GM19328 (cell line): ENCODE data around the gene RHBG.
"Not testable (repeated sequence)": the region's sequence is repeated elsewhere in the genome, so short reads cannot be mapped to it uniquely, and the experiment has no call there.

Source experiments
- ATAC-seq: cut with Tn5 transposase; IDR thresholded peaks from one replicate; pipeline ENCODE4 v1.9.1; 2021; ENCODE audit warnings: mild to moderate bottlenecking, moderate library complexity; ENCODE audit not compliant: unreplicated experiment

The RHBG gene

DNA sequence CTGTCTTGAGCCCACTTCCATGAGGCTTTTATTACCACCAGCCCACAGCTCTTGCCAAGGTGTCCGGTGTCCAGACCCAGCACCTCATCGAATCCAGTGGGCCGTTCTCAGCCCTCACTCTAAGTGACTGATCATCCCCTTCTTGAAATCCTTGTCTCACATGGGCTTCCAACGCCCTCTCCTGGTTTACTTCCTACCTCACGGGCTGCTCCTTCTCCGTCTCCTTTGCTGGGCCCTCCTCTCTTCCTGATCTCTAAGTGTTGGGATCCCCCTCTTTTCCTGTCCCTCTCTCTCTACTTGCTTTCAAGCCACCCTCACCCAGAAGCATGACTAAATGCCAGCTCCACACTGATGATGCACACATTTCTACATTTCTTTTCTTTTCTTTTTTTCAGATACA, 9.0 kb upstream of the RHBG start:
- ATAC-seq: no peak

DNA sequence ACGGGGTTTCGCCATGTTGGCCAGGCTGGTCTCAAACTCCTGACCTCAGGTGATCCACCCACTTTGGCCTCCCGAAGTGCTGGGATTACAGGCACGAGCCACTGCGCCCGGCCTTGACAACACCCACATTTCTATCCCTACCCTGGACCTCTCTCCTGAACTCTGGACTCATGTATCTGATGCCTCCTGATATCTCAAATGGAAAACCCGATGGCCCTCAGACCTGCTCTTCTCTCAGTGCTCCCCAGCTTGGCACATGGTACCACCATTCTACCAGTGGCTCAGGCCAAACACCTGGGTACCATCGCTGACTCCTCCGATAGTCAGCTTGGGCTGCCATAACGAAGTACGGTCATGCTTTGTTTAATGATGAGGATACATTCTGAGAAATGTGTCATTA, 8.5 kb upstream of the RHBG start:
- ATAC-seq: no peak

DNA sequence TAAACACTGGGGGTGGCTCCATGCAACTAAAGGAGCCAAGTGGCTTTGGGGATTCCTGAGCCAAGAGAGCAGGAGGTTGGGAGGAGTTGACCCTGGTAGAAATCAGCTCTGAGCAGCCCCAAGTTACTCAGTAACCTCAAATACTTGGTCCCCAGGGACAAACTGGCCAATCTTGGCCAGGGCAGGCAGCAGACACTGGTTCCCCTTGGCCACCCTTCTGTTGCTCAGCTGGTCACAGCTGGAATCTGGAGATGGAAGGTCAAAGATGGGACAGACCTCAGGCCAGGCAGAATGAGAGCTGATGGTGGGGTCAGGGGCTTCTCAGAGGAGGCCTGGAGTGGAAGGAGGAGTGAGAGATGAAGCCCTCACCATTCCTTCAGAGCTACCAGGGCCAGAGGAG, 3.3 kb upstream of the RHBG start:
- ATAC-seq: no peak

DNA sequence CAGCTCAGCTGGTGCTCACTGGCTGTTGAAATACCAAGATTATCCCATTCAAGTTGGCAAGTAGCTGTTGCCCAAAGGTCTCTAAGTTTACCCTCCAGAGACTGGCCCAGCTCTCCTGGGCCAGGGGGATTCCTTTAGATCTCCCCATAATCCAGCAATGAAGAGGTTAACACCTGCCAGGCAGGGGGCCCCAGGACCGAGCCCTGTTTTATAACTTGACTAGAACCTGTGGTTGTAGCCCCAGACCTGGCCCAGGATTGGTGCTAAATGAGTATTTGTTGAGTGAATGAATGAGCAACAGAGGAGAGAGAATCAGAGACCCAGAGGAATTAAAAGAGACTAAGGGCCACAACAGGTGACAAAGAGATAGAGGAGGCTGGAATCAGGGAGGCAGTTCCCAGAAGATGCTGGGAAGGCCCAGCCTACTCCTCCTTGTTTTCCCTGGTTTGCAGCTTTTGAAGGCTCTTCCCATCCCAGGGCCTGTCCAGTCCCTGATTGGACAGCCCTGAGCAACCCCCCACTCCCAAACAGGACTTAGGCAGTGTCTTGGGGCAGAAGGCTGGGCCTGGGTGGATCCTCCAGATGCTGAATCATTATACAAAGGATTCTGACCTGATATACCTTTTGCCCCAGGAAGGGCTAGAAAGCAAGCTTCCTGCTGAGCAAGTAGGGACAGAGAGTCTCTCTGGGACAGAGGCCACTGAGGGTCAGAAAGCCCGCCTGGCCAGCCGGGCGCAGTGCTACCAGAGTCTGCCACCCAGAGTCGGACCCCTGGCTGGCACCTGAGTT, 2.4 kb upstream of the RHBG start:
- no peak for ATAC-seq

DNA sequence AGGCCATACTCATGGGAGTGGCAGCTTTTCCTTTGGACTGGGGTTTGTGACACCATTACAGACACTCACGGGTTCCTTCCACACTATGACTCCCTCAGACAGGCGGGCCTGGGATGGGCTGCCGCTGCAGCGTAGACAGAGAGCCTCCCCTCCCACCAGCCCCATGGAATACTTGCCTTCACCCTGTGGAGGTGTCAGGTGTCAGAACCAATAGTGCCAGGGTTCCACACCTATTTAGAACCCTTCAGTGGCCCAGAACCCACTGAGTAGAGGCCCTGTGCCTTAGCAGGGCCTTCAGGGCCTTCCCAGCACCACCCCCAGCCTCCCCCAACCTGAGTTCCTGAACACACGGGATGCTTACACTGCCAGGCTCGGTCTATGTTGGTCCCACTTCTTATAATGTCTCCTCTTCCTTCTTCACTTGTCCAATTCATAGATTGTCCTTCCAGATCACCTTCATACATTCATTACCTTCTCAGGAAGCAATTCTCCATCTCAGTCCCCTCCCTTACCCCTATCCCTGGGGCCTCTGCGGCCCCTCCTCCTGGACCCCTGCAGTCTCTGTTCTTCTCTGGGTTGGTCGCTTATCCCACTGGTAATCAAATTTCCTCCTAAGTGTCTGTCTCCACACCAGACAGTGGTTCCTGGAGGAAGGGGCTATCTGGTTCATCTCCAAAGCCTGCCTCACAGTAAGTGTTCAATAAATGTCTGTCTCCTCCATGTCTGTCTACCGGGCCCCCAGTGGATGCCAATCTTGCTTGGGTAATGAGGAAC, 1.4 kb upstream of the RHBG start:
- ATAC-seq: no peak

DNA sequence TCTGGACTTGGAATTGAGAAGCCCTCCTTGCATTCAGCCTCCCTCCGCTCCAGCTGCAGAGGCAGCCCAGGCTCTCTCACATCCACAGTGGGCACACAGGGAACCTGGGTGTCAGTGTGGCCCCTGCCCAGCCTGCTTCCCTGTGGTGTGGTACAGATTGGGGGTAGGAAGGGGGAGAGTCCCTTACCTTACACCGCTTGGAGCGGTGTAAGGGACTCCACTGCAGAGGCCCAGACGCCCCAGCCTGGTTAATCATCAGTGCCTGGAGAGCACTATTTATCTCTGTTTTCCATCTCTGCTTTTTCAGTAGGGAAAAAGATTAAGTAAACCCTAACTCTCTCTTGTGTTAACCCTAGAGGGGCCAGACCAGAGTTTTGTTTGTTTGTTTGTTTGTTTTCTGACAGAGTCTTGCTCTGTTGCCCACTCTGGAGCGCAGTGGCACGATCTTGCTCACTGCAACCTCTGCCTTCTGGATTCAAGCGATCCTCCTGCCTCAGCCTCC, 803 bp upstream of the RHBG start:
- ATAC-seq: no peak

DNA sequence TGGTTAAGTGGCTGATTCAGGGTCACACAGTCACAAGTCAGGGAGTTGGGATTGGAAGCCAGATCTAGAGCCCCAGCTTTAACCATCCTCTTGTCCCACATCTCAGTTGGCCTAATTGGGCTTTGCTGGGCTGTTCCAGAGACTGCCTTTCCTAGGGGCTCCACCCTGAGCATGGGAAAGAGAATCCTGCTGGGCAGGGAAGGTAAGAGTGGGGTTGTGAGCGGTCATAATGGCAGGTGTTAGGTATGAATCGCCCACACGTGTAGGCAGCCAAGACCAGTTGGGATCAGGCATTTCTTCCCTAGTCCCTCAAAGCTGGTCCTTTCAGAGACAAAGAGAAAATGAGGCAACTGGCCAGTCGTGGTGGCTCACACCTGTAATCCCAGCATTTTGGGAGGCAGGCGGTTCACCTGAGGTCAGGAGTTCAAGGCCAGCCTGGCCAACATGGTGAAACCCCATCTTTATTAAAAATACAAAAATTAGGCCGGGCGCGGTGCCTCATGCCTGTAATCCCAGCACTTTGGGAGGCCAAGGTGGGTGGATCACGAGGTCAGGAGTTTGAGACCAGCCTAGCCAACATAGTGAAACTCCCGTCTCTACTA, 775 bp downstream of the RHBG start:
- ATAC-seq: not testable (repeated sequence)

DNA sequence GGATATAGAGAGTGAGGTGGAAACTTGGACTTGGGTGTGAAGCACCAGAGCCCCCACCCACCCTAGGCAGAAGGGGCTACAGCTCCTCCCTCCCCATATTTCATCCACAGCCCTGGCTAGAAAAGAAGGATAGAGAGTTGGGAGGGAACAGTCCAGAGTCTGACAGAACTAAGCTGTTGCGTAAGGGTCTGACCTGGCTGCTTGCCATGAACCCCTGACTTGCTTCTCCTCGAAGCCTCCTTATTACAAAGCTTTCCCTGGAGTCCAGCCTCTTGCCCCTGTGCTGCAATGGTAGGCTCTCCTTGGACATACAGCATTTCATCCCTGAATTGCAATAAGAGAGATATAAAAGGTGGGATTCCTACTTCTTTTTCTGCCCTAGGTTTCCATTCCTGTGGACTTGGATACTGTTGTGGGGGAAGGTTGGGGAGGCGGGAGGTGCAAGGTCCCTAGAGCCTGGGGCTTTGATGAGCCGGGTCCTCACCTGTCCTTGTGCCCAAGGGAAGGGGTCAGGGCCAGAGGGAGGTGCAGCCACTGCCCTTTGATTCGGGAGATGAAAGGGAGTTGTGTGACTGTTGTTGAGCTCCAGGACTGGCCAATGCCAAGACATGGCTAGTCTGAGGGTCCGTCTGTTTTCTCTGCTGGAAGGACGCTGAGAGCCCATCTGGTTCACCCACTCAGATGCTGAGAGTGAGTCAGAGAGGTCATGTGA, 2.7 kb downstream of the RHBG start:
- no peak for ATAC-seq

DNA sequence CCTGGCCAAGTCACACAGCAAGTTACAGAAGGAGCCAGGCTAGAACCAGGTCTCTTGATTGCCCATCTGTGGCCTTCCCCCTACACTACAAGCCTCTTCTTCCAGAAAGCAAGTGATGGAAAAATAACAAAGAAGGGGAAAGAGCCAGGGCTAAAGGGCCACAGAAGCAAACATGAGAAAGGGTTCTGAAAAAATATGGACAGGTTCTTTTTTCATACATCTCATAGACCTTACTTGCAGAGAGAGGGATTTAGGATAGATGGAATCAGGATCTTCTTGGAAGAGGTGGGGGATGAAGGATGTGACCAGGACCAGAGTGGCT, 3.2 kb downstream of the RHBG start:
- no peak for ATAC-seq

DNA sequence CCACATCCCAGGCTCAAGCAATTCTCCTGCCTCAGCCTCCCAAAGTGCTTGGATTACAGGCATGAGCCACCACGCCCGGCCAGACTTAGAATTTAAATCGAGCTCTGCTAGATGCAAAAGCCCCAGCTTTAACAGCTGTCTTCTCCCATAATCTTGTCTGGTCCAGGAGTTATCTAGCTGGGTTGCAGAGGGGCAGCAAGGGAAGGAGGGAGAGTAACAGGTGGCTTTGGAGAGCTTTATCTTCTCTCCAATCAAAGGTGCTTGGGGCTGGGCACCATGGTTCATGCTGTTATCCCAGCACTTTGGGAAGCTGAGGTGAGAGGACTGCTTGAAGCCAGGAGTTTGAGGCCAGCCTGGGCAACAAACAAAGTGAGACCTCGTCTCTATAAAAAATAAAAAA, 3.9 kb downstream of the RHBG start:
- no peak for ATAC-seq

DNA sequence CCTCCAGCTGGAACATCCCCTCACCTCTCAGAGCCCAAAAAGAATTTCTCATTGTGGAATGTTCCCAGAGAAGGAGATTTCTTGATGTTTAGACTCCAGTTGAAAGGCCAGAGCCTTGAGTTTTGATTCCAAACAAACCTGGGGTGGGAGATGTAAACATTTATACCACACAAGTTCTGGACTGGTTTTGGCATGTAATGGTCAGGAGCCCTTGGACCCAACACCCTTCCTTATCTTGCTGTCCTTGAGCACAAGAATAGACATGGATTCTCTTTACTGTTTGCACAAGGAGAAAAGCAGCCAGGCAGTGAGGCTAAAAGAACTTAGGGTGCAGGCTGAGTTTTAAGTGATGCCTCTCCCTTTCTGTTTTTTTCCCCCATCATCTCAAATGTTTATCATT, 4.5 kb downstream of the RHBG start:
- ATAC-seq: no peak

DNA sequence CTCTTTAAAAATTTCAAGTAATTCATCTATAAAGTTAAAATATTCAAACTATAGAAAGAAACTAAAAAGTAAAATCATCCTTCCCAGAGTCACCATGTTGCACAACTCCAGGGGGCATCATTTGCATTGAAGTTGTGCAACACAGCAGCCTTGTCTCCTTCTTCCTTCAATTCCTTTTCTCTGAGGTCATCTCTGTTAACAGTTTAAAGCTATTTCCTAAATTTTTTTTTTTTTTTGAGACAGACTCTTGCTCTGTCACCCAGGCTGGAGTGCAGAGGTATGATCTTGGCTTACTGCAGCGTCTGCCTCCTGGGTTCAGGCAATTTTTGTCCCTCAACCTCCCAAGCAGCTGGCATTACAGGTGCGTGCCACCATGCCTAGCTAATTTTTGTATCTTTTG, 7.1 kb downstream of the RHBG start:
- ATAC-seq: no peak

DNA sequence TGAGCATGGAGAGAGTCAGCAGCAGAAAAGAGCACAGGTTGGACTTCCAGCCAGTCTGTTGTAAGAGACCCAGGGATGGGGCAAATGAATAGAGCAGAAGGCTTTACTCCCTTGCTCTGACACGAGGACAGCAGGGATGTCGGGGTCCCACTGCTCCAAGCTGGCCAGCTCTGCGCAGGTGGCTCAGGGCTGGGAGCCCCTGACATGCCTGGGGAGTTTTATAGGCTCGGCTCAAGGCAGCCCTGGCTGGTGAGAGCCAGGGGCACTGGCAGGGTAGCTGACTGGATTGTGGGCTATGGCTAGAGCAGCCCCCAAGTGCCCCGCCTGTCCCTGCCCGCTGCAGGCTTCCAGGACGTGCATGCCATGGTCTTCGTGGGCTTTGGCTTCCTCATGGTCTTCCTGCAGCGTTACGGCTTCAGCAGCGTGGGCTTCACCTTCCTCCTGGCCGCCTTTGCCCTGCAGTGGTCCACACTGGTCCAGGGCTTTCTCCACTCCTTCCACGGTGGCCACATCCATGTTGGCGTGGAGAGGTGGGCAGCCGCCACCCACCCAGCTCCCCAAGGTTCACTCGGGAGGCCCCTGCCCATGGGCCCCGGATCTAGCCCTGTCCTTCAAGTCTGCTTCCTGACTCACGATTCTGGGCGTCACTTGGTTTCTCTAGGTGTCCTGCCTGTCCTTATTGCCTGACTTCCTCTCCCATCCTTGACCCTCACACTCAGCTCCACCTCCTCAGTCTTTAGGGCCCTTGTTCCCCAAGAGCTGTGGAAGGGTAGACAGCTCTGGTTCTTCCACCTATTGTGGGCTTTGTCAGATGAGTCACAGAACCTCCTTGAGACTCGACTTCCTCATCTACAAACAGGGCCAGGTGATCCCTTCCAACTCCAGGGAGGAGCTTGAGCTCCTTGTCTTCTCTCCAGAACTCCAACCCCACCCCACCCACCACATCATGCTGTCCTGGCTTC, 8.2 kb downstream of the RHBG start:
- no peak for ATAC-seq

DNA sequence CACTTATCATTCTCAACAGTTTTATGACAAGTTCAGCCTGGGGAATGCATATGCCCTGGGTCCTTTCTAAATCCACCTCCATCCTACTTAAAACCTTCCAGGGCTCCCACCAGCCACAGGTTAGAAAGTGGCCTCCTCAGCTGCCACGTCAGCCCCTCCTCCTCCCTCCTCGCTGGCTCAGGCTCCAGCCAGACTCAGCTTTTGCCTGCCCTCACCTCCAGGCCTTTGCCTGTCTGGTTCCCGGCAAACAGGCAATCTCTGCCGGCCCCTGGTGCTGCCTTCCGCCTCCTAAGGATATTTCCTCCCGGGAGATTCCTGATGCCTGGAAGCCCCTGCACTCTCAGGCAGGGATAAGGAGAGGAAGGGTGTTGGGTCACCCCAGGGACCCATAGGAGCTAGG, 9.5 kb downstream of the RHBG start:
- no peak for ATAC-seq

DNA sequence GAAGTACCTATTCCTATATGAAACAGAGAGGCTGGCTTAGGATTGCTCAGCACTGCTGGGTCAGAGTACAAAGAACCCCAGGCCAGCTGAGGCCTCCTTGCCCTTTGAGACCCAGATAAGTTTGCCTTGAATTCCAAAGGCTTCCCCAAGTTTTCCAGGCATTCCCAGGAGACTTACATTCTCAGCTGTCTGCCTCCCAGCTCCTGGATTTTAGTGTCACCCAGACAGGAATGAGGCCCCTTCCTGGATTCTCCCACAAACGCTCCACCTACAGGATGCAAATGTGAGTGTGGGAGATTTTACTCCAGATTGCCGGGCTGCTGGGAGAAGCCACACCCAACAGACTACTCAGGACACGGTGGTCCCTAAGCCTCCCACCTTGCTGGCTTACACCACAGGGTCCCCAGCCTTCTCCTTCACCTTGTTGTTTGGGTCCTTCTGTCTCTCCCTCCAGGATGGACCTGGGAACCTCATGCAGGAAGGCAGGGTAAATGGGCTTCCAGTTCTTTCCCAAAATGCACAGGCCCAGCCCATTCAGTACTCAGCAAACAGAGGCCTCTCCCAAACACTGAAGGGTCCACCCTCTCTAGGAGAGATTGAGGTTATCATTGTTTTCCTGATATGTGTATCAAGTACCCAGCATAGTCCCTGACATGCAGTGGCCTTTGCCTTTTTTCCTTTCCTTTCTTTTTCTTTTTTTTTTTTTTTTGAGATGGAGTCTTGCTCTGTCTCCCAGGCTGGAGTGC, 10.6 kb downstream of the RHBG start:
- no peak for ATAC-seq

DNA sequence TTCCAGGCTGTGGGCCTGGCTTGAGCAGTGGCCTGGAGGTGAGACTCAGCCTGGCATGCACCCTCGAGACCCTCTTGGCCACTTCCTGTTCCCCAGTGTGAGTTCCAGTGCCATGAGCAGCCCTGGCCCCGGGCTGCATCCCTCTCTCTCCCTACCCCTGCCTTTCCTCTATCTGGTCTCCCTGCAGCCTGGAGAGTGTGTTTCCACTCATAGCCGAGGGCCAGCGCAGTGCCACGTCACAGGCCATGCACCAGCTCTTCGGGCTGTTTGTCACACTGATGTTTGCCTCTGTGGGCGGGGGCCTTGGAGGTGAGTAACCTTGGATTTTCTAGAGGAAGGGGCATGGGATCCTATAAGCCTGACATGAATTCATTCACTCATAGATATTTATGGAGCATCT, 13.6 kb downstream of the RHBG start:
- no peak for ATAC-seq

DNA sequence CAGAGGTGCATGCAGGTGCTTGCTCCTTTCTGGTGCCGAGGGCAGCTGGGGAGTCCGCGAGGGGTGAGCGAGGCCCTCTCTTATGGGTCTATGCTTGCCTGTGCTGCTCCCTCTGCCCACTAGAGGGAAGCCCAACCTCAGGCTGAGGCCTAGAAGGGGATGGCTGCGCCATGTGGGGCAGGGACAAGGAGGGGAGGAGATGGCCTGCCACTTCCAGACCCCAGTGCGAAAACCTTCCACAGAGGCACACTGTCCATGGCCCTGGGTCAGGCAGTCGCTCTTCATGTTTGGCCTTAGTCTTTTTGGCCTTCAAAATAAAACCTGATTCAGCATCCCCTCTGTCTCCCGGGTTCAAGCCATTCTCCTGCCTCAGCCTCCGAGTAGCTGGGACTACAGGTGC, 14.0 kb downstream of the RHBG start:
- ATAC-seq: no peak

DNA sequence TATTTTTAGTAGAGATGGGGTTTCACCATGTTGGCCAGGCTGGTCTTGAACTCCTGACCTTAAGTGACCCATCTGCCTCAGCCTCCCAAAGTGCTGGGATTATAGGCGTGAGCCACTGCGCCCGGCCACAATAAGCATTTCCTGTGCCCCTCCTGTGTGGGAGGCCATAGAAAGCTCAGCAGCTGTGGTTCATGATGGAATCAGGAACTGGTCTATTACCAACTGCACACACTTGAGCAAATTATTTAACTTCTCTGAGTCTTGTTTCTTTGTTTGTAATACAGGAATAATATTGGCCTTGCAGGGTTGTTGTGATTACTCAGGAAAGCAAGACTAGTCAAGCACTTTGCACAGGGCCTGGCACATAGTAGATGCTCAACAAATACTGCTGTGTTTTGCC, 15.0 kb downstream of the RHBG start:
- no peak for ATAC-seq

DNA sequence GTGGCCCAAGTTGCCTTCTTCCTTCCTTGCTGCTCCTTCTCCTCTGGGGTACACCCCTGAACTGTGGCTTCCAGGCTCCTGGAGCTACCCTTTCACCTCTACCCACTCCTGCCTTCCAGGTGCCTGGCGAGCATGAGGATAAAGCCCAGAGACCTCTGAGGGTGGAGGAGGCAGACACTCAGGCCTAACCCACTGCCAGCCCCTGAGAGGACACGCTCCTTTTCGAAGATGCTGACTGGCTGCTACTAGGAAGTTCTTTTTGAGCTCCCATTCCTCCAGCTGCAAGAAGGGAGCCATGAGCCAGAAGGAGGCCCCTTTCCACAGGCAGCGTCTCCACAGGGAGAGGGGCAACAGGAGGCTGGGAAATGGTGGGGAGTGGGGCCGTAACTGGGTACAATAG, 15.6 kb downstream of the RHBG start:
- no peak for ATAC-seq
